KMS-11 (cell line): ENCODE data around the gene CLEC4G.

Experiments
- H2AFZ ChIP-seq: fragments of 200-600 bp; sonication (generic); 2 replicates; pipeline ENCODE4 v1.6.1; 2016; ENCODE audit warnings: antibody characterized with exemption, mixed run types, low read depth
- H3K27ac ChIP-seq: fragments of 200-600 bp; sonication (generic); 2 replicates; pipeline ENCODE4 v1.6.1; 2016; ENCODE audit warnings: mild to moderate bottlenecking, mixed run types
- H3K27me3 ChIP-seq: fragments of 200-600 bp; sonication (generic); 2 replicates; pipeline ENCODE4 v1.6.1; 2017; ENCODE audit warnings: mild to moderate bottlenecking, low read depth, mixed run types, moderate library complexity; ENCODE audit not compliant: insufficient read depth
- H3K36me3 ChIP-seq: fragments of 200-600 bp; sonication (generic); 2 replicates; pipeline ENCODE4 v1.6.1; 2017; ENCODE audit warnings: mild to moderate bottlenecking, mixed run types; ENCODE audit not compliant: insufficient read depth
- H3K4me1 ChIP-seq: fragments of 200-600 bp; sonication (generic); 2 replicates; pipeline ENCODE4 v1.6.1; 2016; ENCODE audit warnings: mild to moderate bottlenecking, low read depth, mixed run types; ENCODE audit not compliant: poor library complexity, severe bottlenecking
- H3K4me2 ChIP-seq: fragments of 200-600 bp; sonication (generic); 2 replicates; pipeline ENCODE4 v1.7.0; 2016; ENCODE audit warnings: mild to moderate bottlenecking, mixed run types
- H3K4me3 ChIP-seq: fragments of 200-600 bp; sonication (generic); IDR thresholded peaks from 2 replicates; pipeline ENCODE4 v1.6.1; 2017; ENCODE audit warnings: low read depth, low read length, mixed read lengths; ENCODE audit not compliant: insufficient read depth
- H3K79me2 ChIP-seq: fragments of 200-600 bp; sonication (generic); 2 replicates; pipeline ENCODE4 v1.6.1; 2016; ENCODE audit warnings: low read depth, mixed run types; ENCODE audit not compliant: insufficient read depth
- H3K9ac ChIP-seq: fragments of 200-600 bp; sonication (generic); 2 replicates; pipeline ENCODE4 v1.6.1; 2016; ENCODE audit warnings: mild to moderate bottlenecking, mixed run types
- H4K20me1 ChIP-seq: fragments of 200-600 bp; sonication (generic); 2 replicates; pipeline ENCODE4 v1.6.1; 2016; ENCODE audit warnings: mild to moderate bottlenecking, mixed run types; ENCODE audit not compliant: insufficient read depth
- TF ChIP-seq, protein P1 (sequence below): fragments of 200-600 bp; sonication (generic); conservative IDR thresholded peaks from 2 replicates; pipeline ENCODE4 v1.6.1; 2017; ENCODE audit warnings: low read depth, mild to moderate bottlenecking, antibody characterized with exemption, low read length, moderate library complexity, mixed read lengths

The CLEC4G gene

DNA sequence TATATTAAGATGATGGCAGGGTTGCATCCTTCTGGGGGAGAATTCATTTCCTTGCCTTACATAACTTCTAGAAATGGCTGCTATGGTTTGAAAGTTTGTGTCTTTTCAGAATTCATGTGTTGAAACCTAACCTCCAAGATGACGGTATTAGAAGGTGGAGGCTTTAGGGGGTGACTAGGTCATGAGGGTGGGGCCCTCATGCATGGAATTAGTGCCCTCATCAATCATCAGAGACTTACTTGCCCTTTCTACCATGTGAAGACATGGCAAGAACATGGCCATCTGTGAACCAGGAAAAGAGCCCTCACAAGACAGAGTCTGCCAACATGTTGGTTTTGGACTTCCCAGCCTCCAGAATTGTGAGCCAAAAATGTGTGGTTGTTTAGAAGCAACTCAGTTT, 15.1 kb downstream of the CLEC4G start:
- TF ChIP-seq, protein P1, sequence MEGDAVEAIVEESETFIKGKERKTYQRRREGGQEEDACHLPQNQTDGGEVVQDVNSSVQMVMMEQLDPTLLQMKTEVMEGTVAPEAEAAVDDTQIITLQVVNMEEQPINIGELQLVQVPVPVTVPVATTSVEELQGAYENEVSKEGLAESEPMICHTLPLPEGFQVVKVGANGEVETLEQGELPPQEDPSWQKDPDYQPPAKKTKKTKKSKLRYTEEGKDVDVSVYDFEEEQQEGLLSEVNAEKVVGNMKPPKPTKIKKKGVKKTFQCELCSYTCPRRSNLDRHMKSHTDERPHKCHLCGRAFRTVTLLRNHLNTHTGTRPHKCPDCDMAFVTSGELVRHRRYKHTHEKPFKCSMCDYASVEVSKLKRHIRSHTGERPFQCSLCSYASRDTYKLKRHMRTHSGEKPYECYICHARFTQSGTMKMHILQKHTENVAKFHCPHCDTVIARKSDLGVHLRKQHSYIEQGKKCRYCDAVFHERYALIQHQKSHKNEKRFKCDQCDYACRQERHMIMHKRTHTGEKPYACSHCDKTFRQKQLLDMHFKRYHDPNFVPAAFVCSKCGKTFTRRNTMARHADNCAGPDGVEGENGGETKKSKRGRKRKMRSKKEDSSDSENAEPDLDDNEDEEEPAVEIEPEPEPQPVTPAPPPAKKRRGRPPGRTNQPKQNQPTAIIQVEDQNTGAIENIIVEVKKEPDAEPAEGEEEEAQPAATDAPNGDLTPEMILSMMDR: no peak
- Histone ChIP-seq H3K27me3 (peaks cover 27% of the 10 kb centered on the region), H3K4me2 (no peak overlapping the region), H3K27ac (no peak overlapping the region), H3K4me1 (no peaks in the 10 kb centered on the region), H3K9ac (no peak overlapping the region), H2AFZ (no peak overlapping the region), H3K4me3 (no peak overlapping the region), H4K20me1 (no peaks in the 10 kb centered on the region), H3K79me2 (no peaks in the 10 kb centered on the region), H3K36me3 (no peaks in the 10 kb centered on the region)

DNA sequence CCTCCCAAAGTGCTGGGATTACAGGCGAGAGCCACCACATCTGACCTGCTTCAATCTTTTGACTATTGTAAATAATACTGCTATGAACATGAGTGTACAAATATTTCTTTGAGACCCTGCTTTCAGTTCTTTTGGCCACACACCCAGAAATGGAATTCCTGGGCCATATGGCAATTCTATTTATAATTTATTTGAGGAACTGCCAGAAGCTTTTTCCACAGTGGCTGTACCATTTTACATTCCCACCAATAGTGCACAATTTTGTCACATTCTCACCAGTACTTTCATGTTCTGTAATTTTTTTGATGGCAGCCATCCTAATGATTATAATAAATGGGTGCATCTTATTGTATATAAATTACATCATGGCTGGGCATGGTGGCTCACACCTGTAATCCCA, 16.2 kb downstream of the CLEC4G start:
- Histone ChIP-seq H3K36me3 (no peaks in the 10 kb centered on the region), H2AFZ (no peak overlapping the region), H3K9ac (no peak overlapping the region), H3K79me2 (no peaks in the 10 kb centered on the region), H3K27me3 (peaks cover 24% of the 10 kb centered on the region), H3K4me1 (no peaks in the 10 kb centered on the region), H3K27ac (no peak overlapping the region), H3K4me2 (no peak overlapping the region), H4K20me1 (no peaks in the 10 kb centered on the region), H3K4me3 (no peak overlapping the region)
- TF ChIP-seq, protein P1: no peak

DNA sequence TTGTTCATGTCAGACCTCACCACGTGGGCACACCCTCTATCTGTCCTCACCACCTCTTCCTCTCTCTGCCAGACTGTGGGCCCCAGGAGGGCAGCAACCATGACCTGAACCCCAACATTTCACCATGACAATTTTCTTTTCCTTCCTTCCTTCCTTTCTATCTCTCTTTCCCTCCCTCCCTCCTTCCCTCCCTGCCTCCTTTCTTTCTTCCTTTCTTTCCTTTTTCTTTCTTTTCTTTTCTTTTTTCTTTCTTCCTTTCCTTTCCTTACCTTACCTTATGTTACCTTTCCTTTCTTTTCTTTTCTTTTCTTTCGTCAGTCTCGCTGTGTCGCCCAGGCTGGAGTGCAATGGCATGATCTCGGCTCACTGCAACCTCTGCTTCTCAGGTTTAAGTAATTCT, 21.3 kb downstream of the CLEC4G start:
- H3K27me3 ChIP-seq: peaks cover 34% of the 10 kb centered on the region; the same call in 1 of the 2 replicates
- TF ChIP-seq, protein P1: no peak
- H3K79me2 ChIP-seq: no peaks in the 10 kb centered on the region
- no peak overlapping the region for H2AFZ ChIP-seq
- no peaks in the 10 kb centered on the region for H3K36me3 ChIP-seq
- no peaks in the 10 kb centered on the region for H4K20me1 ChIP-seq
- no peaks in the 10 kb centered on the region for H3K4me1 ChIP-seq
- H3K4me2 ChIP-seq: no peak overlapping the region
- no peak overlapping the region for H3K27ac ChIP-seq
- no peak overlapping the region for H3K9ac ChIP-seq
- H3K4me3 ChIP-seq: no peak overlapping the region

DNA sequence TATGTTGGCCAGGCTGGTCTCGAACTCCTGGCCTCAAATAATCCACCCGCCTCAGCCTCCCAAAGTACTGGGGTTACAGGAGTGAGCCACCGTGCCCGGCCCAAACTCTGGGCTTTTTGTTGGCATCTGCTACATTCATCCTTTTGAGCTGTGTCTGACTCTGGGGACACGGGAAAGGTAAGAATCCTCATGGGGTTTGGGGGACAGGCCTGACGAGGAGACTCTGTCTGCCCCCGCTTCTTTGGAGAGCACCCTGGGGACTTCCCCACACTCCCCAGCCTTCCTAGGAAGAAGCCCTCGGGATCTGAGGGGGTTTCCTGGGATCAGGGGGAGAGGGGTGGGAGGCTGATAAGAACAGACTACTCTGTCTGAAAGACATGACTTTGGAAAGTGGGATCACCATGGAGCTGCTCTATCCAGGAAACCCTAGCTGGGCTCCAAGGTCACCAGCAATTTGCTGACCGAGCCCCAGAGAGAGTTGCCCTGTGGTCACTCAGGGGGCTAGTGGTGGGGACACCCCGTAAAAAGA, 21.9 kb downstream of the CLEC4G start:
- Histone ChIP-seq H3K9ac (no peak overlapping the region), H3K27me3 (peaks cover 34% of the 10 kb centered on the region; the same call in 1 of the 2 replicates), H4K20me1 (no peaks in the 10 kb centered on the region), H3K79me2 (no peaks in the 10 kb centered on the region), H3K36me3 (no peaks in the 10 kb centered on the region), H3K4me1 (no peaks in the 10 kb centered on the region), H2AFZ (no peak overlapping the region), H3K4me3 (no peak overlapping the region), H3K4me2 (no peak overlapping the region), H3K27ac (no peak overlapping the region)
- TF ChIP-seq, protein P1: no peak
